HCT116 (cell line): Measurements from ENCODE around the gene DDA1.

ENCODE experiments used
- CBX3 ChIP-seq: IDR thresholded peaks from 2 replicates; pipeline ENCODE4 v1.6.1; 2012; ENCODE audit warnings: low read depth
- CTCF ChIP-seq, 3 experiments: fragments of 200-600 bp in 1 of 3; sonication (generic) in 1 of 3; IDR thresholded peaks in 2 of 3; conservative IDR thresholded peaks in 1 of 3; 2 replicates each; pipeline ENCODE4 v1.5.1; 2012 to 2017; ENCODE audit warnings: low read depth in 2 of 3, low read length in 2 of 3, antibody characterized with exemption in 1 of 3, borderline replicate concordance in 1 of 3, control low read depth in 1 of 3, mild to moderate bottlenecking in 1 of 3, mixed read lengths in 1 of 3, mixed run types in 1 of 3, moderate library complexity in 1 of 3; ENCODE audit not compliant: insufficient read depth in 1 of 3
- EZH2 ChIP-seq: fragments of 200-600 bp; sonication (generic); IDR thresholded peaks from 2 replicates; pipeline ENCODE4 v1.6.1; 2017; ENCODE audit warnings: antibody characterized with exemption, mixed run types
- JUND ChIP-seq: IDR thresholded peaks from 2 replicates; pipeline ENCODE4 v1.6.1; 2012
- POLR2A ChIP-seq: IDR thresholded peaks from 2 replicates; pipeline ENCODE4 v1.7.0; 2011; ENCODE audit warnings: borderline replicate concordance; ENCODE audit not compliant: insufficient read depth, insufficient read length; ENCODE audit errors: extremely low read depth
- POLR2AphosphoS5 ChIP-seq: IDR thresholded peaks from 2 replicates; pipeline ENCODE4 v1.6.1; 2011; ENCODE audit warnings: mild to moderate bottlenecking, low read depth, low read length, moderate library complexity
- RAD21 ChIP-seq: IDR thresholded peaks from 2 replicates; pipeline ENCODE4 v1.6.1; 2012; ENCODE audit warnings: low read depth, mild to moderate bottlenecking
- REST ChIP-seq: IDR thresholded peaks from 2 replicates; pipeline ENCODE4 v1.6.1; 2012; ENCODE audit warnings: low read depth
- TCF7L2 ChIP-seq: IDR thresholded peaks from 2 replicates; pipeline ENCODE4 v1.7.0; 2011; ENCODE audit warnings: borderline replicate concordance, inconsistent platforms; ENCODE audit not compliant: insufficient read depth, insufficient read length; ENCODE audit errors: extremely low read depth
- YY1 ChIP-seq: IDR thresholded peaks from 2 replicates; pipeline ENCODE4 v1.6.1; 2011; ENCODE audit warnings: low read length, low read depth, moderate library complexity, mild to moderate bottlenecking; ENCODE audit not compliant: insufficient replicate concordance; ENCODE audit errors: extremely low read depth
- ZBTB33 ChIP-seq: IDR thresholded peaks from 2 replicates; pipeline ENCODE4 v1.6.1; 2011; ENCODE audit warnings: mild to moderate bottlenecking, low read length, moderate library complexity; ENCODE audit not compliant: insufficient replicate concordance; ENCODE audit errors: extremely low read depth
- ZNF274 ChIP-seq: fragments of 200-500 bp; sonication (Bioruptor generic); IDR thresholded peaks from 2 replicates; pipeline ENCODE4 v1.6.1; 2014; ENCODE audit warnings: mild to moderate bottlenecking, low read depth, low read length, inconsistent platforms

- no peak for TF ChIP-seq POLR2A
- TF ChIP-seq CTCF (IDR thresholded peaks at IDR 0.05 in 2 of 3, conservative IDR thresholded peaks at IDR 0.05 in 1 of 3; ENCODE audit: borderline replicate concordance in 1 of 3, insufficient read depth in 1 of 3, low read depth in 2 of 3, low read length in 2 of 3): no peak
- no peak for TF ChIP-seq TCF7L2
- no peak for TF ChIP-seq YY1
- no peak for TF ChIP-seq CBX3
- no peak for TF ChIP-seq RAD21
- TF ChIP-seq JUND: no peak
- TF ChIP-seq REST: no peak
- no peak for TF ChIP-seq ZBTB33
- TF ChIP-seq EZH2: no peak
- TF ChIP-seq ZNF274: no peak
- TF ChIP-seq POLR2AphosphoS5: no peak
Measured at GRCh38 chr19:17328517-17329365, 19.4 kb downstream of the DDA1 start.
